Tibial nerve (tissue), 4 donors: ENCODE data around the gene CLK2. TPM values are rescaled to one million over a fixed set of nuclear protein-coding genes. Genes with fewer than 3 reads are reported as not detected.
A peak's percentile ranks its signal among the peaks of the same experiment; 100 is the strongest.
"Not testable (repeated sequence)": the region's sequence is repeated elsewhere in the genome, so short reads cannot be mapped to it uniquely, and the experiment has no call there.

ENCODE experiments used
- DNase-seq, 2 donors: peaks; one replicate each; pipeline ENCODE4 v3.0.0-alpha.2; 2019; ENCODE audit warnings: low spot score in 2 of 2
- H3K27ac ChIP-seq, 4 donors: fragments of 200-600 bp; sonication (generic) in 3 of 4; one replicate each; pipeline ENCODE4 v1.5.1; 2017 to 2019; ENCODE audit warnings: mild to moderate bottlenecking in 1 of 4
- H3K27me3 ChIP-seq, 2 donors: fragments of 200-600 bp; sonication (generic) in 1 of 2; one replicate each; pipeline versions ENCODE4 v1.5.1 to v1.6.0; 2017 to 2019
- H3K36me3 ChIP-seq, 3 donors: fragments of 200-600 bp; sonication (generic); one replicate each; pipeline ENCODE4 v1.5.1; 2018 to 2019
- H3K4me1 ChIP-seq, 4 donors: fragments of 200-600 bp; sonication (generic) in 3 of 4; one replicate each; pipeline ENCODE4 v1.5.1; 2017 to 2019
- H3K4me3 ChIP-seq, 4 donors: fragments of 200-600 bp; sonication (generic) in 3 of 4; one replicate each; pipeline ENCODE4 v1.5.1; 2017 to 2019; ENCODE audit warnings: mild to moderate bottlenecking in 1 of 4, moderate library complexity in 1 of 4
- H3K9me3 ChIP-seq, 4 donors: fragments of 200-600 bp; sonication (generic) in 3 of 4; one replicate each; pipeline ENCODE4 v1.5.1; 2017 to 2019
- CTCF ChIP-seq, 5 experiments: fragments of 200-600 bp in 3 of 5; fragments of 450-650 bp in 2 of 5; sonication (generic) in 3 of 5; IDR thresholded peaks; one replicate each; pipeline ENCODE4 v1.5.1; 2016 to 2019; ENCODE audit warnings: antibody characterized with exemption in 5 of 5, mild to moderate bottlenecking in 3 of 5, moderate library complexity in 2 of 5
- EP300 ChIP-seq, 2 donors: sonication (generic); formaldehyde crosslinking; IDR thresholded peaks; one replicate each; pipeline ENCODE4 v1.6.1; 2017; ENCODE audit warnings: antibody characterized with exemption in 2 of 2, mild to moderate bottlenecking in 1 of 2
- POLR2A ChIP-seq, 2 donors: fragments of 450-650 bp; IDR thresholded peaks; one replicate each; pipeline ENCODE4 v1.6.1; 2017; ENCODE audit warnings: antibody characterized with exemption in 2 of 2, mild to moderate bottlenecking in 2 of 2, moderate library complexity in 2 of 2
- WGBS, 2 donors: methylation state at CpG; one replicate each; pipeline ENCODE4 v1.1.5; 2018; 5-methylcytosine and 5-hydroxymethylcytosine counted together
- total RNA-seq, 4 donors: library from RNA; depleted of rRNA; stranded (reverse); fragments of >200 nt; gene quantifications; one replicate each; pipeline ENCODE4 v1.1.0, GENCODE V29; 2016

Gene CLK2
- total RNA-seq, 4 donors from 2014 or later = 41.0 to 70.6 (median 52.3) TPM

DNA sequence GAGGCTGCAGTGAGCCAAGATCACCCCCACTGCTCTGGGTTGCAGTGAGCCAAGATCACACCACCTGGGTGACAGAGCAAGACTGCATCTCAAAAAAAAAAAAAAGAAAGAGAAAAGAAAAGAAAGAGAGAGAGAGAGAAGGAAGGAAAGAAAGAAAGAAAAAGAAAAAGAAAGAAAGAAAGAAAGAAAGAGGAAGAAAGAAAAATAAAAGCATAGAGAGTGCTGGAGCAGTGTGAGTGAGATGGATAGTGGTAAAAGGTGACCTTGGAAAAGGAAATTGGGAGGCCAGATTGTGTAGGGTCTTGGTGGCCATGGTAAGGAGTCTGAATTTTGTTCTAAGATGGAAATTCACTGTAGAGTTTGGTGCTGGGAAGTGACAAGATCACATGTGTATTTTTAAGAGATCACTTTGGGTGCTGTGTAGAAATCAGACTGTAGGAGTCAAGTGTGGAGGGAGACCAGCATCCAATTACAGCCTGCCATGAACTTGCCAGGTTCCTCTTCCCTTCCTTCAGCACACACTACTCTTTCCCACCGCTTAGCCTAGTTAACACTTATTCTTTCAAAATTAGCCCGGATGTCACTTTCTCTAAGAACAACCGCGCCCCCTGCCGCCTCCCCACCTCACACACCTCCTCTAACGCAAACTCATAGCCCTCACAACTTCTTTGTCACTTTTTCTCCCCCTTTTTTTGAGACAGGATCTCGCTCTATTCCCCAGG lies 47.0 kb downstream of the CLK2 start:
- Histone ChIP-seq H3K9me3 (no peaks in the 10 kb centered on the region), H3K27me3 (no peaks in the 10 kb centered on the region), H3K4me1 (peaks cover 0 to 26% (median 9%) of the 10 kb centered on the region in 4 donors), H3K27ac (peak overlapping the region; percentile 72 to 88 (median 84)), H3K4me3 (peak overlapping the region; percentile 57 to 73 (median 63)), H3K36me3 (no peaks in the 10 kb centered on the region)
- 0 to 1% methylated on average over 7 of the region's 7 CpGs for WGBS, 2 donors
- TF ChIP-seq CTCF (IDR thresholded peaks at IDR 0.05) = peak; percentile 41 to 72 (median 57)
- TF ChIP-seq EP300 (IDR thresholded peaks at IDR 0.05) = no peak
- peak; percentile 64 to 82 for DNase-seq

DNA sequence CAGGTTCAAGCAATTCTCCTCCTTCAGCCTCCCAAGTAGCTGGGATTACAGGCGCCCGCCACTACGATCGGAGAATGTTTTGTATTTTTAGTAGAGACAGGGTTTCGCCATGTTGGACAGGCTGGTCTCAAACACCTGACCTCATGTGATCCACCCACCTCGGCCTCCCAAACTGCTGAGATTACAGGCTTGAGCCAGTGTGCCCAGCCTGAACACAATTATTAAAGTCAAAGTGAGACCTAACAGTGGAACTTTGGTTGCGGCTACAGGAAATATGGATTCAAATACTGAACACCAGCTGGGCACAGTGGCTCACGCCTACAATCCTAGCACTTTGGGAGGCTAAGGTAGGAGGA lies 47.9 kb downstream of the CLK2 start:
- not testable (repeated sequence) for H3K36me3 ChIP-seq, H3K4me3 ChIP-seq, H3K27me3 ChIP-seq, DNase-seq, H3K9me3 ChIP-seq
- H3K4me1 ChIP-seq = peaks cover 0 to 23% (median 9%) of the 10 kb centered on the region in 4 donors
- peak overlapping the region in 1 of 4 donors; percentile 54 for H3K27ac ChIP-seq
- 95% methylated on average over 8 of the region's 8 CpGs for WGBS, 2 donors

GRCh38 chr1:155223047-155223446 lies 50.3 kb downstream of the CLK2 start:
- WGBS, 2 donors = 68 to 80% methylated on average over 7 of the region's 7 CpGs

DNA sequence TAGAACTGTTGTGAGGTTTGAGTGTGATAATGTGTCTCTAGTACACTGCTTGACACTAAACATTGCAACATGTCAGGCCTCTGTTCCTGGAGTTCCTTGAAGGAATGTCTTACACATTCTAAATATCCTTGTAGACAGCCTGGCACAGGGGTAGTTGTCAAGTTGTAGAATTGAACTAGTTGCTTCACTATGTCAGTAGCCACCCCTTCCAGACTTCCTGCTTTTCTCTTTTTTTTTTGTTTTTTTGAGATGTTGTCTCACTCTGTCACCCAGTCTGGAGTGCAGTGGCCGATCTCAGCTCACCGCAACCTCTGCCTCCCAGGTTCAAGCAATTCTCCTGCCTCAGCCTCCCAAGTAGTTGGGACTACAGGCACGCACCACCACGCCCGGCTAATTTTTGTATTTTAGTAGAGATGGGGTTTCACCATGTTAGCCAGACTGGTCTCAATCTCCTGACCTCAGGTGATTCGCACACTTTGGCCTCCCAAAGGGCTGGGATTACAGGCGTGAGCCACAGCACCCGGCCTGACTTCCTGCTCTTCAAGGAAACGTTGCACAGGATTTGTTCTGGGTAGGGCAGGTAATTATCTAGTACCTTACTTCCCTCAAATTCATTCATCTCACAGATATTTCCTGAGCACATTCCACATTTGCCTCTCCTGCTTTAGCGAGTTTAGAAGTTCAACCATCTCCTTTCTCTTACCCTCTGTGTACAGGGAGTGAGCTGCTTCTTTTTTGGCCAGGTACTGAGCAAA lies 52.9 kb downstream of the CLK2 start:
- WGBS, 2 donors = 89 to 95% methylated on average over 10 of the region's 10 CpGs
- H3K4me3 ChIP-seq, H3K27ac ChIP-seq, H3K27me3 ChIP-seq, DNase-seq, H3K9me3 ChIP-seq: not testable (repeated sequence)
- Histone ChIP-seq H3K36me3 (peaks cover 0 to 20% (median 0%) of the 10 kb centered on the region in 3 donors), H3K4me1 (peaks cover 0 to 14% (median 0%) of the 10 kb centered on the region in 4 donors)

More at GRCh38 chr1:155223047-155223446, 50.3 kb downstream of the CLK2 start:
- Histone ChIP-seq H3K9me3 (no peaks in the 10 kb centered on the region), H3K4me3 (no peak overlapping the region), H3K4me1 (peaks cover 0 to 32% (median 8%) of the 10 kb centered on the region in 4 donors), H3K27me3 (no peaks in the 10 kb centered on the region), H3K36me3 (no peaks in the 10 kb centered on the region), H3K27ac (no peak overlapping the region)
- DNase-seq = no peak
- no peak for TF ChIP-seq CTCF (IDR thresholded peaks at IDR 0.05)
- no peak for TF ChIP-seq EP300 (IDR thresholded peaks at IDR 0.05)
- no peak for TF ChIP-seq POLR2A (IDR thresholded peaks at IDR 0.05)

DNA sequence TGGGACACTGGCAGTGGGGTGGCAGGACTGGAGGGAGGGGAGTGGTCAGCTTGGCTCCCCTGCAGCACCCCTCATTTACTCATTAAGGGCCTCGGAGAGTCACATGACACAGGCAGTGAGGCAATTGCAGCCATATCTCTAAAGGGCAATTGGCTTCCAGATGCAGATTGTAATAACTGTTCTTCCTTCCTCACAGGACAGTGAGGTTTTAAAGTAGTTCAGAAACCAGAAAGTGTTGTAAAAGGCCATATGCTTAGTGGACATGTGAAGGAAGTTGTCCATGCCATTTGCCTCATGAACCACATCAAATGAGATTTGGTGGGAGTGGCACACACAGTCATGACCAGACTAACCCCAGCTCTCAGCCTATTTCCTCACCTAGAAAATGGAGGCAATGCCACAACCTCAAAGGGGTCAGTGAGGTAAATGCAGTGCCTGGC lies 53.7 kb downstream of the CLK2 start:
- H3K4me1 ChIP-seq = peaks cover 0 to 13% (median 0%) of the 10 kb centered on the region in 4 donors
- WGBS, 2 donors = 0 to 5% methylated on average over 1 of the region's 1 CpG
- no peaks in the 10 kb centered on the region for H3K9me3 ChIP-seq
- peaks cover 0 to 28% (median 0%) of the 10 kb centered on the region in 3 donors for H3K36me3 ChIP-seq
- H3K27ac ChIP-seq = peak overlapping the region in 3 of 4 donors; percentile 19 to 50 (median 30)
- peak overlapping the region in 2 of 4 donors; percentile 0 to 29 for H3K4me3 ChIP-seq
- TF ChIP-seq CTCF (IDR thresholded peaks at IDR 0.05) (no peak), EP300 (IDR thresholded peaks at IDR 0.05) (no peak), POLR2A (IDR thresholded peaks at IDR 0.05) (no peak)
- no peak for DNase-seq
- H3K27me3 ChIP-seq = no peaks in the 10 kb centered on the region
